ENCODE results near the gene TMEM121B.
A peak's percentile ranks its signal among the peaks of the same experiment; 100 is the strongest.

Gene TMEM121B

DNA sequence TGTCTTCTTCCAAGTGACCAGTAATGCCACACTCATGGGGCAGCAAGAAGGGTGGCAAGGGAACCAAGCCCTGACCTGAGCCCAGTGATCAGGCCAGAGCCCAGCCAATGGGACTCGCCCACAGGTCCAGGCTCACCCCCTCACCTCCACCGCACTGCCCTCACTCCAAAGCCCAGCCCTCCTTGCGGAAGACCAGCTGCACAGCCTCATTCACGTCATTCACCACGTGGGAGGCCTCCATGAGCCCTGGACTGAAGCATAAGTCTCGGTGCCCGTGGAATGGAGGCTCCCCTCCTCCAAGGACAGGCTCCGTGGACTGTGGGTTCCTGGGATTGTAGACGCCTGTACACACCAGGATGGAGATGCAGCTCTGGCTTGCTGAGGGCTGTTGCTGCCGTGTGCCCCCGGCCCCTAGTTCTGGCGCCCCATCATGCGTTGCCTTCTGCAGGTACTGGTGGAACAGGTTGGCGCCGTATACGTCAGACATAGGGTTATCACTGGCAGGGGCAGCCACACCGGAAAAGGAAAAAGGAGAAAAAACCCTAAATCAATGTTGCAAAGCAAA, 16.8 kb upstream of the TMEM121B start:
- DNase-seq = no peak

GRCh38 chr22:17137170-17137569, 16.0 kb upstream of the TMEM121B start:
- DNase-seq = no peak

GRCh38 chr22:17135153-17135760, 14.1 kb upstream of the TMEM121B start:
- DNase-seq = no peak

- no peak for DNase-seq
These were observed 12.0 kb upstream of the TMEM121B start for GRCh38 chr22:17133137-17133536.

GRCh38 chr22:17132112-17132511, 11.0 kb upstream of the TMEM121B start:
- DNase-seq = peak in 1 of 2 experiments; percentile 8

DNA sequence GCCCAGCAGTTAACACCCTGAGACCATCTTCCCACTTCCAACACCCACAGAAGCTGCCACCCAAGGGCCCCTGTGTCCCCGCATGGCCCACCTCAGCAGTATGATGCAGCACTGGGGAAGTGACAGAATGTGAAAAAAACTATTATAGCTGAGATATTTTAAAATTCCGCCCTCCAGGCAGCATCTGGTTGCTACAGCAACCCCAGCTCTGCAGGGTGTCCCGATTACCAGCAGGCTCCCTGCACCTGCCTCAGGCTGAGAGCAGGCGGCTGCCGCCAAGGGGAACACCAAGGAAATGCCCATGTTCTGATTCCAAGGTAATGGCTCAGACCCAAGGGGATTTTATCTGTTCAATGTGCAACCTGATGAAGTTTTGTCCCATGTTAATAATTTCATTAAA, 10.5 kb upstream of the TMEM121B start:
- peak in 1 of 2 experiments; percentile 40 for DNase-seq

DNA sequence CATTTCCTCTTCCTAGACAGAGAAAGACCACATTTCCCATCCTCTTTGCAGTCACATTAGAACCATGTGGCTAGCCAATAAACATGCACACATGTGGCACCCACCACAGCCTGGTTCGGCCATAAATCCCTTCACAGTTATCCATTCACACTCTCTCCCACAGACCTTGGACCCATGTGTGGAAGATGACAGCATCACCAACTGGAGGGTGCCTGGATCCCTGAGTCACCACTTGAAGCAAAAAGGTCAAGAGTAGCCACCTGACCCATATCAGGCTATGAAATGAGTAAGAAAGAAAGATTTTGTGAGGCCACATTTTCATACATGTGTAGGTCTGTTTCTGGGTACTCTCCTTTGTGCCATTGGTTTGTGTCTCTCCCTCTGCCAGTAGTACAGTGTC, 9.0 kb upstream of the TMEM121B start:
- DNase-seq = no peak

- DNase-seq = peak in 1 of 2 experiments; percentile 58
These were observed 388 bp downstream of the TMEM121B start for GRCh38 chr22:17120711-17121232.

GRCh38 chr22:17120281-17120680, 879 bp downstream of the TMEM121B start:
- DNase-seq = no peak

GRCh38 chr22:17119481-17120202, 1.5 kb downstream of the TMEM121B start:
- DNase-seq = peak in 1 of 2 experiments; percentile 15

DNA sequence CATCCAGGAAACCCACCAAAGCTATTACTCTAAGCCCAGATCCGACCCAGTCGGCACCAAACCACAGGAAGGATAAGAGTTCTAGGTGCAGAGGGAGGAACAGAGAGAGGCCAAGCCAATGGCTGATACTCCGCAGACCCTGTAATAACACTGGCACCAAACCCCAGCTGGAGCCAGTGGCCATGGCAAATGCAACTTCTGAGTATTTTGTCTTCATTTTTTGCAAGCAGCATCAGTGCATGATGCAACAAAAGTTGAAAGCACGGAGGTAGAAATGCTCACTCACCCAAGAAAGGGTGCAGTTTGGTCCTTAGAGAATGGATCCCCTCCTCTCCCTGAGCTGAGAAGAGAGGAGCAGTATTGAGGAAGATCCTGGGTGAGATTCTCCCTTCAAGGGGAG, 2.8 kb downstream of the TMEM121B start:
- DNase-seq = no peak

- DNase-seq = no peak
These were observed 3.3 kb downstream of the TMEM121B start for GRCh38 chr22:17117890-17118289.

DNA sequence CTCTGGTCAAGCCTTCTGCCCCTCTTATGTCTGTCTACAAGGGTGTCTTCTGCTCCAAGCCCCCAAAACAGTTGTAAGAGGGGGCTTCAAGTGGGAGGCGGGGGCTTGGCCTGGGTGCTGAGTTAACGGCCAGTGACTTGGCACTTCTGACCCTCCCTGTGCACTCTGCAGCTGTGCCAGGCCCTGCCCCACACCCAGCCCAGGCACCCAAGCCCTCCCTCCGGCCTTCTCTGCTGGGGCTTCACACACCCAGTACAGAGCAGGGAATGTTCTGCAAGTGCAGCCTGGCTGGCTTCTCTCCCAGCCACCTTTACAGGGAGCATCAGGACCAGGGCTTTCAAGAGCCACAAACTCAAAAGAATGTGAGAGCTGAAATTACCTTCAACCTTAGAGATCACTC, 3.8 kb downstream of the TMEM121B start:
- no peak for DNase-seq

DNA sequence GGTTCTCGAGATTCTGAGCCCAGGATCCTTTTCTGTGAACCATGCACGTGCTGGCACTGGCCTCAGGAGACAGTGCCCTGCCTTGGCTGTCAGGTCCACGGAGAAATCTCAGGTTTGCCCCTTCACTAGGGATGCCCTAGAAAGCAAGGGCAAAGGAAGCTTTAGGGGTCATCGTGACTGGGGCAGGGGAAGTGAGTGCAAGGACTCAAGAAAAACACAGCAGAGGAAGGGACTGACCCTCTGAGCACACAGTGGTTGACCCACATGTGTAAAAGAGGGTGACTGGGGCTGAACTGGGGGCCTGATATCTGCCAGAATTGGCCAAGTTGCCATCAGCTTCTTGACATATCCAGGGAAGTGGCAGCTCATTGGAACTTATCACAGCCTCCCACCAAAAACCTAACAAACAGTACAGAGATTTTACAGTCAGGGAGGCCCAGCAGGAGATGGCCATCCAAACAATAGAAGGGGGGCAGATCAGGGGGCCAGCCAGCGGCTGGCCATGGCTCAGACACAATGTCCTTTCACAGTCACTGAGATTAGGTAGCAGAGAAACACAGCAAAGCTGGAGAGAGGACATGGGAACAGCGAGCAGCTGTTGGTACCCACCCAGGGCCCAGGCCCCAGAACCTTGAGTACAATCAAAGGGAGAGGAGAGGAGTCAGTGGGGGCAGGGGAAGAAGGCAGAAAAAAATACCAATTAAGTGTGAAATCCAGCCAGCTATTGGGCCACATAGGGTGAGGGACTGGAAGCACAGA, 4.4 kb downstream of the TMEM121B start:
- no peak for DNase-seq

DNA sequence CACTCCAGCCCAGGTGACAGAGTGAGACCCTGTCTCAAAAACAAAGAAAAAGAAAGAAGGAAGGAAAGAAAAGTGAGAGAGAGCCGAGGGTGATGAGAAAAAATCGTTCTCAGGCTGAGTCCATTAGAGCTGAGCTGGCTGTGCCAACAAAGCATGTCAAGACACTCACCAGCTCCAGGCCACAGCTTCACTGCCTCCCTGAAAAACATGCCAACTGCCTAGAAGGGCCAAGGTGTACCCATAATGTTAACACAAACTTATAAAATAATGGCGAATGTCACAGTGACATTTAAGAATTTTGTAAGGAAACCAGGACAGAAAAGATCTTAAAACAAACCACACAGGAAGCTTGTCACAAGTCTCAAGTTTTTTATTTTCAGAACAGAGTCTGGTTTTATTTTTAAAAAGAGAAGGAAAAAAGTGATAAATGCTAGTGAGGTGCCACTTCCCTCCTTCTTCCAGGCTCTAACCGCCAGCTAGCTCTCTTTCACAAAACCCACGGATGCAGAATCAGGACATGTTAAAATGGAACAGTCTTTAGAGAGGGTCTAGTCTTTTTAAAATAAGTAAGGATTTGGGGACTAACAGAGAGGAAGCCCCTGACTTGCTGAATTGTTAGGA, 5.1 kb downstream of the TMEM121B start:
- no peak for DNase-seq

- no peak for DNase-seq
These were observed 5.9 kb downstream of the TMEM121B start for GRCh38 chr22:17115236-17115635.

DNA sequence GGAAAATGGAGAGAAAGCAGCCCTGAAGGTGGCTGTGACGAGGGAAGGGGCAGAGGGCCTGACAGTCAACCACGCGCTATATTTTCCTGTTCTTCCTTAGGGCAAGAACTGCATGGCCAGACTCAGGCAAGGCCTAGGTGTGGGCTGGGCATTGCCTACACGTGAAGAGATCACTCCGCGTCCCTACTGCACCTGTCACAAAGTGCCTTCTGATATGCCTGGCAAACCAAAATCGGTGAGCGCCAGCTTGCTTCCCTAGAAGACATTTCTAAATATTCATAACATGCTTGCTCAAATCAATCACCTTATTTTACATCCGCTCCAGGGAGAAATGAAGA, 6.3 kb downstream of the TMEM121B start:
- no peak for DNase-seq

GRCh38 chr22:17114173-17114897, 6.8 kb downstream of the TMEM121B start:
- no peak for DNase-seq

DNA sequence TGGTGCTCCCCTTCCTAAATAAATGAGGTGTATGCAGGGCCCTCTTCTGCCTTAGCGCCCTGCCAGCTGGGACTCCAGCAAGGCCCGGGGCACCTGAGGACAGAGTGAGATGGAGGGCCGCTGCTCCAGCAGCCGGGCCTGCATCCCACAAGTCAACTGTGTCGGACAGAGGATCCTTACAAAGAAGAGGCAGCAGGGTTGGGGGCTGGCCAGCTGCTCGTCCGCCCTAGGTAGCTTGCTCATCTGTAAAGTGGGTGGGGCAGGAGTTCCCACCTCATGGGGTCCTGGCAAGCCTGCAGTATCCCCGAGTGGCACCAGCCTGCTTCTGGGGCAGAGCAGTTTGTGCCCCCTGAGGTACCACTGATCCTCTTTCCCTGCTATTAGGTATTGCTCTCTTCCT, 7.6 kb downstream of the TMEM121B start:
- no peak for DNase-seq

GRCh38 chr22:17112491-17113042, 8.6 kb downstream of the TMEM121B start:
- DNase-seq = peak in 1 of 2 experiments; percentile 2

GRCh38 chr22:17110791-17111550, 10.2 kb downstream of the TMEM121B start:
- DNase-seq = no peak
